Hepatocyte (in vitro differentiated cells): ENCODE measurements around the gene MRPL33. TPM values are rescaled to one million over a fixed set of nuclear protein-coding genes. Genes with fewer than 3 reads are reported as not detected.

Experiments used
- DNase-seq: peaks from one replicate; pipeline ENCODE4 v3.0.0-alpha.2; 2016; ENCODE audit warnings: low spot score
- H2AFZ ChIP-seq: fragments of 200-600 bp; sonication (generic); 2 replicates; pipeline ENCODE4 v1.6.0; 2016; ENCODE audit warnings: antibody characterized with exemption, mild to moderate bottlenecking
- H3K27ac ChIP-seq: fragments of 200-600 bp; sonication (generic); 2 replicates; pipeline ENCODE4 v1.5.1; 2016; ENCODE audit warnings: mild to moderate bottlenecking
- H3K27me3 ChIP-seq: fragments of 200-600 bp; sonication (generic); 2 replicates; pipeline ENCODE4 v1.6.1; 2016
- H3K36me3 ChIP-seq: fragments of 200-600 bp; sonication (generic); replicated peaks from 2 replicates; pipeline ENCODE4 v1.5.1; 2016; ENCODE audit warnings: low read depth; ENCODE audit not compliant: insufficient read depth
- H3K4me1 ChIP-seq: fragments of 200-600 bp; sonication (generic); 2 replicates; pipeline ENCODE4 v1.5.1; 2016; ENCODE audit warnings: mild to moderate bottlenecking, moderate library complexity; ENCODE audit not compliant: insufficient read depth
- H3K4me2 ChIP-seq: fragments of 200-600 bp; sonication (generic); 2 replicates; pipeline ENCODE4 v1.6.0; 2016
- H3K4me3 ChIP-seq: fragments of 200-600 bp; sonication (generic); 2 replicates; pipeline ENCODE4 v1.5.1; 2016; ENCODE audit warnings: mild to moderate bottlenecking
- H3K79me2 ChIP-seq: fragments of 200-600 bp; sonication (generic); 2 replicates; pipeline ENCODE4 v1.6.0; 2017; ENCODE audit warnings: mild to moderate bottlenecking
- H3K9me2 ChIP-seq: fragments of 200-600 bp; sonication (generic); replicated peaks from 2 replicates; pipeline ENCODE4 v1.6.0; 2017; ENCODE audit warnings: mild to moderate bottlenecking; ENCODE audit not compliant: insufficient read depth
- H3K9me3 ChIP-seq: fragments of 200-600 bp; sonication (generic); 2 replicates; pipeline ENCODE4 v1.5.1; 2016; ENCODE audit warnings: low read depth, mild to moderate bottlenecking
- H4K20me1 ChIP-seq: fragments of 200-600 bp; sonication (generic); 2 replicates; pipeline ENCODE4 v1.6.0; 2016; ENCODE audit warnings: mild to moderate bottlenecking; ENCODE audit not compliant: insufficient read depth, poor library complexity, severe bottlenecking
- EZH2 ChIP-seq: fragments of 200-600 bp; sonication (generic); IDR thresholded peaks from 2 replicates; pipeline ENCODE4 v1.6.1; 2016; ENCODE audit warnings: antibody characterized with exemption, mild to moderate bottlenecking, borderline replicate concordance
- EZH2phosphoT487 ChIP-seq: fragments of 200-600 bp; sonication (generic); IDR thresholded peaks from one replicate; pipeline ENCODE4 v1.6.1; 2018; ENCODE audit warnings: antibody characterized with exemption, mild to moderate bottlenecking, low read depth, moderate library complexity; ENCODE audit not compliant: unreplicated experiment, severe bottlenecking
- WGBS: methylation state at CpG from one replicate; pipeline ENCODE4 v1.1.6; 2016; ENCODE audit warnings: low lambda C conversion rate; ENCODE audit errors: missing lambda C conversion rate; 5-methylcytosine and 5-hydroxymethylcytosine counted together
- polyA plus RNA-seq: library from polyadenylated mRNA; unstranded; fragments of >200 nt; fragmentation: Nextera tagmentation; extraction: Ambion mirVana; gene quantifications from 2 replicates; pipeline ENCODE4 v1.2.1, GENCODE V29; 2016
- total RNA-seq: library from RNA; depleted of rRNA; stranded (reverse); fragments of >200 nt; gene quantifications from 2 replicates; pipeline ENCODE4 v1.2.3, GENCODE V29; 2014
- TF ChIP-seq, protein P1 (sequence below): fragments of 200-600 bp; sonication (generic); IDR thresholded peaks from 2 replicates; pipeline ENCODE4 v1.5.1; 2016; ENCODE audit warnings: antibody characterized with exemption, mild to moderate bottlenecking; ENCODE audit not compliant: poor library complexity

The MRPL33 gene
- total and polyA plus RNA-seq, 2 experiments from 2014 or later, result 148 to 311 TPM

DNA sequence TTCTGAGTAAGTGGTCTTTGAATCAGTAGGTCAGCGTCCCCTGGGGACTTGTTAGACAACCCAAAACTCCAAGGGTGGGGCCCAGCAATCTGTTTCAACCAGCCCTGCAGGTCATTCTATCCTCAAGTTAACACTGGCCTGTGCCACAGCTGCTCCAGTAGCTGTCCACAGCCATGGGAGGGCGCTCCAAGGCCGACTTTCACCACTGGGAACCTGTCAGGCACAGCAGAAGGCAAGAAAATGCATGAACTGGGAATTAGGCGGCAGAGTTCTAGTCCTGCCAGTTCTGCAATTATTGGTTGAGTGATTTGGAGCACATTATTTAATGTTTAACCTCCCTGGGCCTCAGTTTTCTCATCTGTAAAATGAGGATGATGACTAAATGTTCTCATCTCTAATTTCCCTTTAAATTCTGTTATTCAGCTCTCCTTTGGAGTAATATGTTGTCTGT, 17.4 kb upstream of the MRPL33 start:
- Histone ChIP-seq H3K4me2 (peak overlapping the region; percentile 75), H3K9me3 (no peaks in the 10 kb centered on the region), H3K27ac (peak overlapping the region; percentile 98), H3K27me3 (no peaks in the 10 kb centered on the region), H3K4me1 (peaks cover 21% of the 10 kb centered on the region), H4K20me1 (no peaks in the 10 kb centered on the region), H3K4me3 (no peak overlapping the region), H3K79me2 (peaks cover 42% of the 10 kb centered on the region), H3K36me3 (no peaks in the 10 kb centered on the region), H2AFZ (no peak overlapping the region), H3K9me2 (no peaks in the 10 kb centered on the region)
- WGBS, result 27% methylated on average over 4 of the region's 4 CpGs
- TF ChIP-seq EZH2phosphoT487 (no peak), EZH2 (no peak)
- TF ChIP-seq, protein P1, sequence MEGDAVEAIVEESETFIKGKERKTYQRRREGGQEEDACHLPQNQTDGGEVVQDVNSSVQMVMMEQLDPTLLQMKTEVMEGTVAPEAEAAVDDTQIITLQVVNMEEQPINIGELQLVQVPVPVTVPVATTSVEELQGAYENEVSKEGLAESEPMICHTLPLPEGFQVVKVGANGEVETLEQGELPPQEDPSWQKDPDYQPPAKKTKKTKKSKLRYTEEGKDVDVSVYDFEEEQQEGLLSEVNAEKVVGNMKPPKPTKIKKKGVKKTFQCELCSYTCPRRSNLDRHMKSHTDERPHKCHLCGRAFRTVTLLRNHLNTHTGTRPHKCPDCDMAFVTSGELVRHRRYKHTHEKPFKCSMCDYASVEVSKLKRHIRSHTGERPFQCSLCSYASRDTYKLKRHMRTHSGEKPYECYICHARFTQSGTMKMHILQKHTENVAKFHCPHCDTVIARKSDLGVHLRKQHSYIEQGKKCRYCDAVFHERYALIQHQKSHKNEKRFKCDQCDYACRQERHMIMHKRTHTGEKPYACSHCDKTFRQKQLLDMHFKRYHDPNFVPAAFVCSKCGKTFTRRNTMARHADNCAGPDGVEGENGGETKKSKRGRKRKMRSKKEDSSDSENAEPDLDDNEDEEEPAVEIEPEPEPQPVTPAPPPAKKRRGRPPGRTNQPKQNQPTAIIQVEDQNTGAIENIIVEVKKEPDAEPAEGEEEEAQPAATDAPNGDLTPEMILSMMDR, result peak; percentile 91
- DNase-seq, result peak; percentile 87

DNA sequence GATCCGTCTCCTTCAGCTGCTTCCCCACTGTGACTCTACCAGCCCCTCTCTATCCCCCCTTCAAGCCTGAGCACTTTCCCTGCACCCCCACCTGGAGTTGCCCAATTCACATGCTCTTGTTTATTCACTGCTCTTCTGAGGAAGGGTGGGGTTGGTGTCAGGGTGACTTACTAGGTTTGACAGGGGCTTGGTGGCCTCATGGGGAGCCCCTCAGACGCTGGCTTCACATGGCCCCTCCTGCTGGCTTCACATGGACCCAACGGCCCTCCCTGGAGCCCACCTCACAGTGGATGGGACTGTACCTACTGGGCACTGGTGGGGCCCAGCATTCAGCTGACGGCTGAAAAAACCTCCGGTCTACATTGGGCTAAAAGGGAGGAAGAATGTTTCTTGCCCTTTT, 16.7 kb upstream of the MRPL33 start:
- TF ChIP-seq EZH2 (no peak), EZH2phosphoT487 (no peak)
- TF ChIP-seq, protein P1, result no peak
- Histone ChIP-seq H4K20me1 (no peaks in the 10 kb centered on the region), H3K9me3 (no peaks in the 10 kb centered on the region), H3K79me2 (peaks cover 44% of the 10 kb centered on the region), H3K27ac (peak overlapping the region; percentile 98), H3K4me1 (peaks cover 21% of the 10 kb centered on the region), H3K27me3 (no peaks in the 10 kb centered on the region), H2AFZ (no peak overlapping the region), H3K9me2 (no peaks in the 10 kb centered on the region), H3K4me2 (peak overlapping the region; percentile 75), H3K4me3 (no peak overlapping the region), H3K36me3 (no peaks in the 10 kb centered on the region)
- no peak for DNase-seq
- WGBS, result 93% methylated on average over 5 of the region's 5 CpGs

DNA sequence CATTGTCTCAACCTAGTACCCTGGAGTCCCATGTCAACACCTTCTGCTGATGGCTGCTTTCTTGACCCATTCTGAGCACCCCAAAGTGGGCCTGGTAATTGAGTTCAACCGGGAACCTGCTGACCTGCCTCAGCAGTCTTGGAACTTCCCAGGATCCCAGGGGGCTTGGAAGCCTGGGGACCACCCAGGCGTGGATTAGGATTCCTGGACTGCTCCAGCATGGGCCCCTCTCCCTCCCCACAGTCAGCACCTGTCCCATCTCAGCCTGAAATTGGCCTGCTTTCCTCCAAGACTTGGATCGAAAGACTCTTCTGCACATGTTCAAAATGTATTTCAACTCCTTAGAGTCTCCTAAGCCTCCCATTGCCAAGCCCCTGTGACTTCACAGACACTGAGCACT, 15.4 kb upstream of the MRPL33 start:
- Histone ChIP-seq H2AFZ (no peak overlapping the region), H3K4me3 (no peak overlapping the region), H4K20me1 (no peaks in the 10 kb centered on the region), H3K27ac (no peak overlapping the region), H3K4me1 (peaks cover 21% of the 10 kb centered on the region), H3K79me2 (peaks cover 53% of the 10 kb centered on the region), H3K27me3 (no peaks in the 10 kb centered on the region), H3K4me2 (no peak overlapping the region), H3K9me2 (no peaks in the 10 kb centered on the region), H3K9me3 (no peaks in the 10 kb centered on the region), H3K36me3 (no peaks in the 10 kb centered on the region)
- TF ChIP-seq EZH2 (no peak), EZH2phosphoT487 (no peak)
- TF ChIP-seq, protein P1, result no peak
- 91% methylated on average over 3 of the region's 3 CpGs for WGBS
- DNase-seq, result no peak
